Measurements from ENCODE around the gene BARHL2.

The BARHL2 gene

DNA sequence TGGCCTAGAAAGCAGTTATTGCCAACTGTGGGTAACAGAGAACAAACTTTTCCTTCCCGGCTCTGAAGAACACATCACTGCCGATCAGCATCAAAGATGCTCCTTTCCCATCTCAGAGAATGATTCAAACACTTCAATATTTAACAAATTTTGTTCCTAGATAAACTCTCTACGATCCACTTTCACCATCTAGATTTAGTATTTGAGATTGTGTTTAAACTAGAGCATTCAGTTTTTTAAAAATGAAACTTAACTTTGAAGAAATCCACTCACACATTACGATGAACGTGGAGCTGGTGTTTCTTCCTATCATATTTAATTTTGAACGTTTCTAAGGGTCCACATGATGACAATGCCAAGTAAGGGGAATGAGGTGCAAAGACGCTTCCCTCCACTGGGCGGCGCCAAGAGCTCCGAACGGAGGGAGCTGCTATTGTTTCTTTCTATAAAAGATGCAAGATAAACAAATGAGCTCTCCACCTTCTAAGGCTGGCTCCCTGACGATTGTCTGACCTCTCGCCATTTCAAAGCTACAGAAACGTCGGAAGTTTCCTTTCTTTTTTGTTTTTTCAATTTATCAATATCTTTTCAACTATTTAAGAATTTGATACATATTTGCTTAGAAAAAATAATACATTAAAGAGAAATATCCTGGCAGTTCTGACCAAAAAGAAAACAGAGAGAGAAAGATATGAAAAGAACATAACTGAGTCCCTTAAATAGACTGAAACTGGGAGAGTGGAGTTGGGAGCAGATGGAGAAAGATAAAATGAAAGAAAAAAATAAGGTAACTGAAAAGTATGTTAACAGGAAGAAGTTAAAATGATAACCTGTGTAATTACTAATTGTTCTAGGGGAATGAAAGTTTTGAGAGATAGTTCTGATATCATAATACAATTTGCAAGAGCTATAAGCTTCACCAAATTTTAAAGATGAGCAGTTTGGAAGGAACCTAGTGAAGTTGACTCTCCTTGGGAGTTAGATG lies 4.4 kb upstream of the BARHL2 start:
- in situ Hi-C loops (cut with MboI; ENCODE audit: low sequenced_read_pairs, unreplicated experiment): loop anchor here (10.0 kb wide), 2 partner anchors 243 to 443 kb away; no protein-coding TSS in a partner anchor
- peak; percentile 89 for TF ChIP-seq CTCF (IDR thresholded peaks at IDR 0.05; ENCODE audit: borderline replicate concordance, control extremely low read depth, extremely low read depth, insufficient read depth, missing control alignments)
- DNase-seq (ENCODE audit: low spot score): peak; percentile 73

DNA sequence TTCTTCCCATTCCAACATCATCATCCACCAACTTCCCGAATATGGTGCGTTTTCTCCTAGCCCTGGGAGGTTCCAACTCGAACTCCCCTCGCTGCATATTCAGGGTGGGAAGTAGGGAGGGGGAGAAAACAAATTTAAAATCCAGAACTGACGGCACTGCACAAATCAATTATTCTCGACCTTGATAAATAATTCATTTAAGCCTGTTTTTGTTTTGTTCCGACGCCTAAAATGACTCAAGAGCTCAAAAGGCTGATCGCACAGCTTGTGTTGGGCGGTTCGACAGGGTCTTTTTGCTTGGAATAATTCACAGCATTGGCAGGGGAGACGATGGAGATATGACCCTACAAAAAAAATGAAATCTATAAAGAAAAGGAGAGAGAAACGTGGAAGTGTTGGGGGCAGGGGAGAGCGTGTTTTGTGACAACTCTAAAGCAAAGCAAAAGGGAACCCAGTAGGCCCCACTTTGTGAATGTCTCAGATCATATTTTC lies 3.1 kb upstream of the BARHL2 start:
- DNase-seq (ENCODE audit: low spot score): no peak
- in situ Hi-C loops (cut with MboI; ENCODE audit: low sequenced_read_pairs, unreplicated experiment): loop anchor here (10.0 kb wide), 2 partner anchors 245 to 445 kb away; no protein-coding TSS in a partner anchor
- no peak for TF ChIP-seq CTCF (IDR thresholded peaks at IDR 0.05; ENCODE audit: borderline replicate concordance, control extremely low read depth, extremely low read depth, insufficient read depth, missing control alignments)

DNA sequence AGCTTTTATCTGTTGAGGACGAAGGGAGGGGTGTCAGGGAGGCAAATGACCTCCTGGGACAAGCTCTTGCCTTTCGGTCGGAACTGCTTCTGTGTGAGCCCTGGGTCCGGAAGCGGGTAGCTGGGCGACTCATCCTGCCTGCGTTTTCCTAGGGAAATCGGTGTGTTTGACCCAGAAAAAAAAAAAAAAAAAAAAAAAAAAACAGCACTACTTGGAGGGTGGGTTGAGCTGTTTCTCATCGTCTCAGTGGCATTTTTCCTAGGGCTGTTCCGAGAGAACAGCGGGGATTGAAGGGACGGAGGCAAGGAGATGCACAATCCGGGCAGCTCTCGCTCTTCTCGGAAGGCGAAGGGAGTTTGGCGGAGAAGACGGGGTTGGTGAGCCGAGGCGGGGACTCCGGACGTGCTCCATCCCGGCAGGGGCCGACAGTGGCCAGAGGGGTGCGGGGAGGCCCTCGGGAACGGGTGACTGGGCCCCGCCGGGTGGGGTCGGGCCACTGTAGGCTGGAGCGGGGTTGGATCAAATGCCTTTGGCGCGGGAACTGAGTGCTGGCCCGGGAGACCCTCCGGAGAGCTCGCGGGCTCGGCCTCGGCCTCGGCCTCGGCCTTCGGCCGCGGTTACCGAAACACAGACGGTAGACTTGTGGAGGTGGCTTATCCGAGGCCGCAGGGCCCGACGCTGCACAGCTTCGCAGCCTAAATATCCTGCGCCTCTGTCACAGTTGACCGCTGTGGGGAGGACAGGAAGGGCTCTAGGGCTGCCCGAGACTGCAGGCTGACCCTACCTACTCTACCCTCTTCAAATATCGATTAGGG lies 2.4 kb upstream of the BARHL2 start:
- in situ Hi-C loops (cut with MboI; ENCODE audit: low sequenced_read_pairs, unreplicated experiment): loop anchor here (10.0 kb wide), 2 partner anchors 245 to 445 kb away; no protein-coding TSS in a partner anchor
- peak; percentile 27 for DNase-seq (ENCODE audit: low spot score)
- no peak for TF ChIP-seq CTCF (IDR thresholded peaks at IDR 0.05; ENCODE audit: borderline replicate concordance, control extremely low read depth, extremely low read depth, insufficient read depth, missing control alignments)

DNA sequence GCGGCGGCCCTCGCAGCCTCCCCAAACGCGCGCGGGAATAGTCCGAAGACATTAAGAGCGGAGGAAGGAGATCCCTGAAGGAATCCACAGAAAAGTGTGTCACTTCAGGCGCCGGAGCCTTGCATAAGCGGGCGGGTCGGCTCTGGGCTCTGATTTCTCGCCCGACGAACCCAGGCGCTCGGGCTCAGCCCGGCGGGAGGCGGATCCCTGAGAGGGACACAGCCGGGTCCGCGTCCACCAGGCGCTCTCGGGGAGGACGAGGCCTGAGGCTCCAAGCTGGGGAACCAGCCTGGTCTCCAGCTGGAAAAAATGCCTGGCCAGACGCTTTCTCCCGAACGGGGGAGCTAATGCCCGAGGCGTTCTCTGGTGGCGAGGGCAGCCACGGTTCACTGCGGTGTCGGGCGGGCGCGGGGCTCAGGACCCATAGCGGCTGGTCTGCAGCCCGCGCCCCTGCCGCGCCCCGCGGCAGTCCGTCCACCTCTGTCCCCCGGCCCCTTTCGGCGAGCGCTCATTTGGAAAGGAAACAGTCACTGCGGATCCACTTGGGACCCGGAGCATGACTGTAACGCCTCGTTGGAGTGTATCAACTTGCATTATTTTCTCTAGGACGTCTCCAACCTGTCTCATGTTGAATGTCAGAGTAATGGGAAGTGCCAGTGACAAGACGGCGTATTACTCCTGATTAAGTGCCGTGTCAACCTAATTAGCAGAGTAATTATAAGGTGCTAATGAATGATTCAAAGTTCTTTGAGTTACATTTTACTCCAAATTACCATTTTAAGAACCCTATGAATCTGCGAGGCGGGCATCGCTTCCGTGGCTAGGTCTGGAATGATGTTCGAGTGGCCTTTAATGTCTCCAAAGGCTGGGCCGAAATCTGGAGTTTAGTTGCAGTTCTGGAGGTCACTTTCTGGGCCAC lies 1.6 kb upstream of the BARHL2 start:
- peak; percentile 29 for DNase-seq (ENCODE audit: low spot score)
- TF ChIP-seq CTCF (IDR thresholded peaks at IDR 0.05; ENCODE audit: borderline replicate concordance, control extremely low read depth, extremely low read depth, insufficient read depth, missing control alignments): no peak
- in situ Hi-C loops (cut with MboI; ENCODE audit: low sequenced_read_pairs, unreplicated experiment): no loop called here

- in situ Hi-C loops (cut with MboI; ENCODE audit: low sequenced_read_pairs, unreplicated experiment): no loop called here
- peak; percentile 28 for DNase-seq (ENCODE audit: low spot score)
- TF ChIP-seq CTCF (IDR thresholded peaks at IDR 0.05; ENCODE audit: borderline replicate concordance, control extremely low read depth, extremely low read depth, insufficient read depth, missing control alignments): no peak
Observed at GRCh38 chr1:90717665-90718410, 736 bp upstream of the BARHL2 start.

All from GM13976 (cell line).